Mesendoderm (in vitro differentiated cells): ENCODE data around the gene ENOX2.
A peak's percentile ranks its signal among the peaks of the same experiment; 100 is the strongest.
"Not testable (repeated sequence)": the region's sequence is repeated elsewhere in the genome, so short reads cannot be mapped to it uniquely, and the experiment has no call there.

Source experiments
- DNase-seq: peaks from one replicate; pipeline ENCODE4 v3.0.0; 2013
- H2AK5ac ChIP-seq: 2 replicates; pipeline ENCODE4 v1.6.1; 2013; ENCODE audit warnings: low read length, inconsistent platforms
- H2BK120ac ChIP-seq: 2 replicates; pipeline ENCODE4 v1.6.1; 2013; ENCODE audit warnings: low read depth, mild to moderate bottlenecking, low read length, moderate library complexity, mixed read lengths
- H2BK15ac ChIP-seq: replicated peaks from 2 replicates; pipeline ENCODE4 v1.6.1; 2013; ENCODE audit warnings: low read depth, mild to moderate bottlenecking, moderate library complexity
- H2BK5ac ChIP-seq: 2 replicates; pipeline ENCODE4 v1.6.1; 2013; ENCODE audit warnings: low read length, inconsistent platforms
- H3K18ac ChIP-seq: 2 replicates; pipeline ENCODE4 v1.6.1; 2013; ENCODE audit warnings: mild to moderate bottlenecking, low read length, mixed read lengths
- H3K23ac ChIP-seq: one replicate; pipeline ENCODE4 v1.6.1; 2013; ENCODE audit warnings: low read length
- H3K27ac ChIP-seq: 2 replicates; pipeline ENCODE4 v1.5.1; 2013; ENCODE audit warnings: low read depth, mild to moderate bottlenecking, inconsistent platforms, low read length, moderate library complexity
- H3K27me3 ChIP-seq: 2 replicates; pipeline ENCODE4 v1.6.1; 2013; ENCODE audit warnings: low read length, control low read depth, mild to moderate bottlenecking, inconsistent platforms; ENCODE audit not compliant: insufficient read depth, poor library complexity
- H3K36me3 ChIP-seq: 2 replicates; pipeline ENCODE4 v1.6.1; 2013; ENCODE audit warnings: low read length, inconsistent platforms; ENCODE audit not compliant: control insufficient read depth, insufficient read depth
- H3K4ac ChIP-seq: one replicate; pipeline ENCODE4 v1.6.1; 2013; ENCODE audit warnings: low read depth, mild to moderate bottlenecking, low read length, moderate library complexity
- H3K4me1 ChIP-seq: 2 replicates; pipeline ENCODE4 v1.6.1; 2013; ENCODE audit warnings: low read depth, low read length, inconsistent platforms; ENCODE audit not compliant: control insufficient read depth
- H3K4me2 ChIP-seq: 2 replicates; pipeline ENCODE4 v1.6.1; 2013; ENCODE audit warnings: low read length
- H3K4me3 ChIP-seq: 2 replicates; pipeline ENCODE4 v1.5.1; 2013; ENCODE audit warnings: mild to moderate bottlenecking, low read length
- H3K56ac ChIP-seq: one replicate; pipeline ENCODE4 v1.6.1; 2013; ENCODE audit warnings: low read length
- H3K79me1 ChIP-seq: 2 replicates; pipeline ENCODE4 v1.6.1; 2013; ENCODE audit warnings: low read length, inconsistent platforms
- H3K79me2 ChIP-seq: 2 replicates; pipeline ENCODE4 v1.6.1; 2013; ENCODE audit warnings: mild to moderate bottlenecking, low read length; ENCODE audit not compliant: control insufficient read depth, insufficient read depth
- H3K9ac ChIP-seq: 2 replicates; pipeline ENCODE4 v1.6.1; 2013; ENCODE audit warnings: low read length, inconsistent platforms
- H4K5ac ChIP-seq: one replicate; pipeline ENCODE4 v1.6.1; 2013; ENCODE audit warnings: low read length
- H4K8ac ChIP-seq: one replicate; pipeline ENCODE4 v1.6.1; 2013; ENCODE audit warnings: low read depth, mild to moderate bottlenecking, control low read depth, low read length, moderate library complexity
- WGBS: extraction: QIAGEN DNeasy Blood & Tissue Kit; methylation state at CpG from one replicate; pipeline ENCODE4 v1.1.7; 2013; ENCODE audit warnings: low lambda C conversion rate, missing lambda C conversion rate; ENCODE audit not compliant: insufficient coverage; ENCODE audit errors: extremely low coverage; 5-methylcytosine and 5-hydroxymethylcytosine counted together

The ENOX2 gene

GRCh38 chrX:130813932-130814331 is 89.1 kb downstream of the ENOX2 start:
- H3K23ac ChIP-seq, H2AK5ac ChIP-seq, H2BK5ac ChIP-seq, H4K5ac ChIP-seq, H3K18ac ChIP-seq, DNase-seq, H3K4me2 ChIP-seq, H3K4me1 ChIP-seq, H2BK15ac ChIP-seq, H3K79me1 ChIP-seq, H3K4ac ChIP-seq, H3K36me3 ChIP-seq, H3K79me2 ChIP-seq, H3K56ac ChIP-seq, H3K27me3 ChIP-seq, H3K4me3 ChIP-seq, H3K9ac ChIP-seq, H3K27ac ChIP-seq, H4K8ac ChIP-seq, H2BK120ac ChIP-seq: not testable (repeated sequence)
- WGBS = no CpG with 5 or more reads among the region's 5 CpGs

DNA sequence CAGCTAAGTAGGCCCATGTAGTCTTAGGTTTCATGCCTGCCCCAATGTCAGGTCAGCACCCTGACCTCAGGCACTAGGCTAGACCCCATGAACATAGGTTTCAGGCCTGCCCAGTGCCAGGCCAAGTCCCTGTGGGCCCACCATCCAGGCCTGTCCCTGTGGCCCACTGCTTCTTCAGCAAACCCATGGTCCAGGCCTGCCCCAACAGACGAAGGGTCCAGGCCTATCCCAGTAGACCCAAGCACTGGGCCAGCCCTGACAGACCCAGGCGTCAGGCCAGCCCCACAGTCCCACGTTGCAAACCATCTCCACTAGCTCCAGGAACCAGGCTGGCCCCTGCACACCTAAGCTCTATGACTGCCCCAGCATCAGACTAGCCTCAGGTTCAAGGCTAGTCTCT is 92.4 kb downstream of the ENOX2 start:
- WGBS = no CpG with 5 or more reads among the region's 3 CpGs
- H4K8ac ChIP-seq = no peak overlapping the region
- H3K79me2 ChIP-seq = no peaks in the 10 kb centered on the region
- H2AK5ac ChIP-seq = no peak overlapping the region
- no peak overlapping the region for H3K56ac ChIP-seq
- no peak overlapping the region for H3K18ac ChIP-seq
- H3K23ac ChIP-seq = no peak overlapping the region
- no peak overlapping the region for H2BK5ac ChIP-seq
- H3K27ac ChIP-seq = no peak overlapping the region
- H3K9ac ChIP-seq = no peak overlapping the region
- H3K27me3 ChIP-seq = no peaks in the 10 kb centered on the region
- no peak for DNase-seq
- H3K36me3 ChIP-seq = no peaks in the 10 kb centered on the region
- no peak overlapping the region for H2BK120ac ChIP-seq
- no peak overlapping the region for H3K4me2 ChIP-seq
- H3K4me1 ChIP-seq = no peaks in the 10 kb centered on the region
- no peak overlapping the region for H3K4ac ChIP-seq
- no peak overlapping the region for H3K4me3 ChIP-seq
- no peaks in the 10 kb centered on the region for H3K79me1 ChIP-seq
- H4K5ac ChIP-seq = no peak overlapping the region
- no peak overlapping the region for H2BK15ac ChIP-seq

DNA sequence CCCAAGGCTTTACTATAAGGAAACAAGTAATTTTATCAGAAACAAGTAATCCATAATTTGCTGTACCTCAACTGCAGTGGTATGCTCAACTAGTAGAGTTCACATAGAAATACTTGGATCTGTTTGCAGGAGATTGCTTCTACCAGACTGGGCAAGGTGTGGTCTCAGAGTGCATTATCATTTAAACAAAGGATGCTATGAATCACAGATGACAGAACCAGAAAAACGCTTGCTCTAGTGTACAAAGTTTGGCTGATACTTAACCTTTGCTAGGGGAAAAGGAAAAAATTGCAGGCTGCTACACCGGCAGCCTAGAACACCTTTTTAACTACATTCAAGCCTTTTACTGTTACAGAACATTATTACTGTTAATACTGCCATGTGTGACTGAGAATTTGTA is 97.1 kb downstream of the ENOX2 start:
- H3K27me3 ChIP-seq = no peaks in the 10 kb centered on the region
- no peak overlapping the region for H2BK5ac ChIP-seq
- H2BK120ac ChIP-seq = no peak overlapping the region
- no peak overlapping the region for H3K4me2 ChIP-seq
- no peaks in the 10 kb centered on the region for H3K4me1 ChIP-seq
- H3K36me3 ChIP-seq = no peaks in the 10 kb centered on the region
- H4K5ac ChIP-seq = no peak overlapping the region
- H2BK15ac ChIP-seq = no peak overlapping the region
- no peak overlapping the region for H3K56ac ChIP-seq
- no peak overlapping the region for H3K9ac ChIP-seq
- H3K79me1 ChIP-seq = no peaks in the 10 kb centered on the region
- no peak overlapping the region for H3K4ac ChIP-seq
- H3K4me3 ChIP-seq = no peak overlapping the region
- no peaks in the 10 kb centered on the region for H3K79me2 ChIP-seq
- no peak for DNase-seq
- H3K27ac ChIP-seq = no peak overlapping the region
- no CpG with 5 or more reads among the region's 2 CpGs for WGBS
- no peak overlapping the region for H3K23ac ChIP-seq
- no peak overlapping the region for H3K18ac ChIP-seq
- no peak overlapping the region for H2AK5ac ChIP-seq
- H4K8ac ChIP-seq = no peak overlapping the region

DNA sequence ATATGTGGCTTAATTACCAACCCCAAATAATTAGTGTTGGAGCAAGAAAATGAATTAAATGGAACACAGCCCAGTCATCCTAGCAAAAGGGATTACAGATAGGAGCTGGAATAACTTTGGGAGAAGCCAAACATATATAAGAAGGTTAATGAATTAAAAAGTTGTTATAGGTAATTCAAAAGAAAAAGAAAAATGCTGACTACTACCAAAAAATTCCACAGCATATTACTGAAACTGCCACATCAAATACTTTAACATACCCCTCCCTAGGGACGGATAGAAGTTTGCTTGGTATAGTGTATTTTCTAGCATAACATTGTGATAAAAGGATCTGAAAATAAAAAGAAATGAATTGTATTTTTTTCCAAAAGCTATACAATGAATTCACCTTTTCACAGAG is 99.5 kb downstream of the ENOX2 start:
- H3K23ac ChIP-seq = no peak overlapping the region
- H2BK120ac ChIP-seq = no peak overlapping the region
- no peak overlapping the region for H3K4ac ChIP-seq
- no peak overlapping the region for H3K4me2 ChIP-seq
- no peak overlapping the region for H3K18ac ChIP-seq
- no peak overlapping the region for H3K4me3 ChIP-seq
- no peak overlapping the region for H4K5ac ChIP-seq
- no peak overlapping the region for H3K27ac ChIP-seq
- no peaks in the 10 kb centered on the region for H3K79me1 ChIP-seq
- no CpG with 5 or more reads among the region's 1 CpG for WGBS
- no peaks in the 10 kb centered on the region for H3K27me3 ChIP-seq
- H3K79me2 ChIP-seq = no peaks in the 10 kb centered on the region
- H3K36me3 ChIP-seq = no peaks in the 10 kb centered on the region
- H2AK5ac ChIP-seq = no peak overlapping the region
- no peak overlapping the region for H4K8ac ChIP-seq
- H3K9ac ChIP-seq = no peak overlapping the region
- no peak for DNase-seq
- no peak overlapping the region for H2BK5ac ChIP-seq
- no peaks in the 10 kb centered on the region for H3K4me1 ChIP-seq
- no peak overlapping the region for H2BK15ac ChIP-seq
- no peak overlapping the region for H3K56ac ChIP-seq

GRCh38 chrX:130801901-130802300 is 101.1 kb downstream of the ENOX2 start:
- H3K79me2 ChIP-seq = no peaks in the 10 kb centered on the region
- no peak overlapping the region for H3K23ac ChIP-seq
- H3K36me3 ChIP-seq = no peaks in the 10 kb centered on the region
- no peaks in the 10 kb centered on the region for H3K27me3 ChIP-seq
- no peak overlapping the region for H3K4ac ChIP-seq
- no peak overlapping the region for H3K18ac ChIP-seq
- H2AK5ac ChIP-seq = no peak overlapping the region
- no peak overlapping the region for H3K27ac ChIP-seq
- no peak overlapping the region for H4K8ac ChIP-seq
- H2BK120ac ChIP-seq = no peak overlapping the region
- H2BK5ac ChIP-seq = no peak overlapping the region
- WGBS = no CpG with 5 or more reads among the region's 2 CpGs
- H2BK15ac ChIP-seq = no peak overlapping the region
- no peak overlapping the region for H3K4me2 ChIP-seq
- H3K56ac ChIP-seq = no peak overlapping the region
- no peaks in the 10 kb centered on the region for H3K4me1 ChIP-seq
- no peaks in the 10 kb centered on the region for H3K79me1 ChIP-seq
- H4K5ac ChIP-seq = no peak overlapping the region
- no peak overlapping the region for H3K4me3 ChIP-seq
- DNase-seq = peak; percentile 22
- no peak overlapping the region for H3K9ac ChIP-seq

GRCh38 chrX:130799393-130799792 is 103.6 kb downstream of the ENOX2 start:
- Histone ChIP-seq H3K79me1 (no peaks in the 10 kb centered on the region), H2BK15ac (no peak overlapping the region), H3K4me3 (no peak overlapping the region), H2AK5ac (no peak overlapping the region), H4K5ac (no peak overlapping the region), H4K8ac (no peak overlapping the region), H3K27me3 (no peaks in the 10 kb centered on the region), H3K4me1 (no peaks in the 10 kb centered on the region), H2BK5ac (no peak overlapping the region), H3K4ac (no peak overlapping the region), H3K4me2 (no peak overlapping the region), H3K79me2 (no peaks in the 10 kb centered on the region), H3K18ac (no peak overlapping the region), H3K27ac (no peak overlapping the region), H3K56ac (no peak overlapping the region), H3K23ac (no peak overlapping the region), H2BK120ac (no peak overlapping the region), H3K9ac (no peak overlapping the region), H3K36me3 (no peaks in the 10 kb centered on the region)
- DNase-seq = no peak
- WGBS = no CpG with 5 or more reads among the region's 1 CpG
